Gastrocnemius medialis (tissue), 4 donors: ENCODE measurements around the gene CCHCR1. TPM values are rescaled to one million over a fixed set of nuclear protein-coding genes. Genes with fewer than 3 reads are reported as not detected.

Experiments used
- ATAC-seq, 2 donors: fragments of 150-250 bp; one replicate each; pipeline ENCODE4 v1.9.1; 2016
- DNase-seq, 2 donors: peaks; one replicate each; pipeline ENCODE4 v3.0.0-alpha.2; 2019
- H3K27ac ChIP-seq, 4 donors: fragments of 200-600 bp; sonication (generic); 1 replicate in 1 of 4; 2 replicates in 3 of 4; pipeline ENCODE4 v1.5.1; 2016 to 2018; ENCODE audit warnings: mild to moderate bottlenecking in 2 of 4, moderate library complexity in 1 of 4
- H3K27me3 ChIP-seq, 3 donors: fragments of 200-600 bp; sonication (generic) in 2 of 3; 1 replicate in 1 of 3; 2 replicates in 2 of 3; pipeline versions ENCODE4 v1.5.1 to v1.6.0; 2016 to 2019; ENCODE audit warnings: mild to moderate bottlenecking in 1 of 3, moderate library complexity in 1 of 3
- H3K36me3 ChIP-seq, 2 donors: fragments of 200-600 bp; sonication (generic) in 1 of 2; one replicate each; pipeline ENCODE4 v1.5.1; 2017 to 2018
- H3K4me1 ChIP-seq, 2 donors: fragments of 200-600 bp; sonication (generic) in 1 of 2; one replicate each; pipeline ENCODE4 v1.5.1; 2016 to 2017; ENCODE audit warnings: mild to moderate bottlenecking in 2 of 2
- H3K4me3 ChIP-seq, 4 donors: fragments of 200-600 bp; sonication (generic) in 3 of 4; 1 replicate in 1 of 4; 2 replicates in 3 of 4; pipeline ENCODE4 v1.5.1; 2016 to 2019; ENCODE audit warnings: mild to moderate bottlenecking in 2 of 4
- H3K9me3 ChIP-seq, 3 donors: fragments of 200-600 bp; sonication (generic) in 2 of 3; 1 replicate in 1 of 3; 2 replicates in 2 of 3; pipeline ENCODE4 v1.5.1; 2016 to 2019
- CTCF ChIP-seq, 5 experiments: fragments of 450-650 bp in 3 of 5; fragments of 200-600 bp in 2 of 5; sonication (generic) in 2 of 5; IDR thresholded peaks in 4 of 5; conservative IDR thresholded peaks in 1 of 5; 1 replicate in 4 of 5; 2 replicates in 1 of 5; pipeline ENCODE4 v1.5.1; 2016 to 2019; ENCODE audit warnings: antibody characterized with exemption in 5 of 5, mild to moderate bottlenecking in 3 of 5, moderate library complexity in 3 of 5
- POLR2A ChIP-seq, 2 donors: fragments of 450-650 bp; IDR thresholded peaks; one replicate each; pipeline ENCODE4 v1.6.1; 2017; ENCODE audit warnings: antibody characterized with exemption in 2 of 2, mild to moderate bottlenecking in 2 of 2, moderate library complexity in 2 of 2
- in situ Hi-C, 4 donors: fragments of 200-750 bp; cut with MboI; loops; one replicate each; pipeline versions ENCODE4 v1.15.0 to v1.8.0; 2017; ENCODE audit warnings: low sequenced_read_pairs in 4 of 4
- intact Hi-C: fragments of 100-400 bp; cut with DNase I; formaldehyde crosslinking; loops from one replicate; pipeline ENCODE4 v1.15.1; 2023; ENCODE audit warnings: low total_unique reads
- total RNA-seq, 4 donors: library from RNA; depleted of rRNA; stranded (reverse); fragments of >200 nt; gene quantifications; one replicate each; pipeline versions ENCODE4 v1.1.0 to v1.2.3, GENCODE V29; 2016

The CCHCR1 gene
- 10 to 100 TPM in 1 of 4 donors, 1 to 10 TPM in 3; 4.9 to 34.3 (median 7.7) TPM for total RNA-seq

- DNase-seq (no peak), ATAC-seq (no peak)
- TF ChIP-seq POLR2A (IDR thresholded peaks at IDR 0.05): no peak
- TF ChIP-seq CTCF (IDR thresholded peaks at IDR 0.05 in 4 of 5, conservative IDR thresholded peaks at IDR 0.05 in 1 of 5): no peak
- Histone ChIP-seq H3K9me3 (no peaks in the 10 kb centered on the region), H3K27me3 (no peaks in the 10 kb centered on the region), H3K4me1 (peaks cover 20 to 26% of the 10 kb centered on the region in 2 donors), H3K4me3 (peak within 1 kb of the TSS; percentile 60 to 86 (median 78)), H3K36me3 (peaks cover 0 to 14% of the 10 kb centered on the region in 2 donors), H3K27ac (peak within 1 kb of the TSS; percentile 82 to 89 (median 86))
- intact Hi-C loops: loop anchor here (1.0 to 5.0 kb wide), 3 partner anchors 29 to 115 kb away; partner anchors contain the start of gene HLA-C
- in situ Hi-C loops: no loop called here
Observed at GRCh38 chr6:31157513-31158139, at the start of gene CCHCR1. Gene CCHCR1 (minus strand): TSS chr6:31157802. CDS start chr6:31157600, 202 bp downstream.

GRCh38 chr6:31205638-31206037 lies 48.0 kb upstream of the CCHCR1 start:
- TF ChIP-seq CTCF (IDR thresholded peaks at IDR 0.05 in 4 of 5, conservative IDR thresholded peaks at IDR 0.05 in 1 of 5) (no peak), POLR2A (IDR thresholded peaks at IDR 0.05) (no peak)
- Histone ChIP-seq H3K4me3 (no peak overlapping the region), H3K9me3 (no peaks in the 10 kb centered on the region), H3K4me1 (peaks cover 15 to 17% of the 10 kb centered on the region in 2 donors), H3K36me3 (peaks cover 0 to 4% of the 10 kb centered on the region in 2 donors), H3K27ac (no peak overlapping the region), H3K27me3 (no peaks in the 10 kb centered on the region)
- in situ Hi-C loops: loop anchor here in 1 of 4 donors (5.0 kb wide), 1 partner anchor 67 kb away; the partner anchor contains the start of gene HLA-C
- DNase-seq (no peak), ATAC-seq (no peak)
- intact Hi-C loops: no loop called here

- peaks cover 0 to 4% of the 10 kb centered on the region in 2 donors for H3K36me3 ChIP-seq
- DNase-seq (no peak), ATAC-seq (no peak)
- in situ Hi-C loops: loop anchor here in 1 of 4 donors (5.0 kb wide), 1 partner anchor 68 kb away; the partner anchor contains the start of gene HLA-C
- no peaks in the 10 kb centered on the region for H3K27me3 ChIP-seq
- H3K4me3 ChIP-seq: peak overlapping the region in 2 of 4 donors; percentile 54 to 61
- intact Hi-C loops: no loop called here
- no peaks in the 10 kb centered on the region for H3K9me3 ChIP-seq
- H3K4me1 ChIP-seq: peaks cover 15 to 17% of the 10 kb centered on the region in 2 donors
- TF ChIP-seq POLR2A (IDR thresholded peaks at IDR 0.05): no peak
- no peak for TF ChIP-seq CTCF (IDR thresholded peaks at IDR 0.05 in 4 of 5, conservative IDR thresholded peaks at IDR 0.05 in 1 of 5)
- H3K27ac ChIP-seq: peak overlapping the region; percentile 76 to 83 (median 80)
Observed at GRCh38 chr6:31204751-31205145, 47.1 kb upstream of the CCHCR1 start.

- intact Hi-C loops: no loop called here
- Histone ChIP-seq H3K36me3 (peaks cover 0 to 4% of the 10 kb centered on the region in 2 donors), H3K9me3 (no peaks in the 10 kb centered on the region), H3K4me3 (peak overlapping the region; percentile 54 to 66 (median 59)), H3K4me1 (peaks cover 17 to 22% of the 10 kb centered on the region in 2 donors), H3K27me3 (no peaks in the 10 kb centered on the region), H3K27ac (peak overlapping the region; percentile 76 to 83 (median 80))
- ATAC-seq (peak; percentile 63 to 68), DNase-seq (peak in 1 of 2 donors; percentile 33)
- in situ Hi-C loops: no loop called here
- TF ChIP-seq POLR2A (IDR thresholded peaks at IDR 0.05) (no peak), CTCF (IDR thresholded peaks at IDR 0.05 in 4 of 5, conservative IDR thresholded peaks at IDR 0.05 in 1 of 5) (no peak)
Observed at GRCh38 chr6:31203345-31203979, 45.9 kb upstream of the CCHCR1 start.
